Right cardiac atrium (tissue), 5 donors: Measurements from ENCODE around the gene SUSD6. TPM values are rescaled to one million over a fixed set of nuclear protein-coding genes. Genes with fewer than 3 reads are reported as not detected.

Experiments used
- ATAC-seq, 2 donors: fragments of 200-7000 bp; cut with Tn5 transposase; one replicate each; pipeline versions ENCODE4 v1.8.0 to v1.9.1; 2020; ENCODE audit warnings: moderate library complexity in 2 of 2, mild to moderate bottlenecking in 1 of 2
- DNase-seq, 3 donors: peaks; one replicate each; pipeline ENCODE4 v3.0.0-alpha.2; 2020
- H3K27ac ChIP-seq: one replicate; pipeline ENCODE4 v1.5.1; 2013; ENCODE audit warnings: mild to moderate bottlenecking, low read length, control low read depth, moderate library complexity
- H3K27me3 ChIP-seq: one replicate; pipeline ENCODE4 v1.6.1; 2013; ENCODE audit not compliant: control insufficient read depth, insufficient read depth
- H3K4me1 ChIP-seq: one replicate; pipeline ENCODE4 v1.6.1; 2013; ENCODE audit warnings: low read length; ENCODE audit not compliant: control insufficient read depth, insufficient read depth
- H3K4me3 ChIP-seq: one replicate; pipeline ENCODE4 v1.5.1; 2013; ENCODE audit warnings: low read length, control low read depth
- H3K9me3 ChIP-seq: one replicate; pipeline ENCODE4 v1.6.1; 2013; ENCODE audit warnings: low read length; ENCODE audit not compliant: control insufficient read depth
- WGBS: extraction: QIAGEN DNeasy Blood & Tissue Kit; methylation state at CpG from one replicate; pipeline ENCODE4 v1.1.7; 2013; 5-methylcytosine and 5-hydroxymethylcytosine counted together
- intact Hi-C, 4 donors: fragments of 100-400 bp; cut with DNase I; formaldehyde crosslinking; loops; one replicate each; pipeline versions ENCODE4 v1.11.0 to v1.14.0; 2022 to 2023
- polyA plus RNA-seq: library from polyadenylated mRNA; stranded (reverse); fragments of 200-250 nt; gene quantifications from one replicate; pipeline ENCODE4 v1.2.3, GENCODE V29; 2013
- total RNA-seq, 4 donors: library from RNA; stranded (reverse); fragmentation: NEBNext Ultra II Directional; extraction: Animal tissue kit (Norgen Biotek cat#: 25700); gene quantifications; one replicate each; pipeline ENCODE4 v1.2.1, GENCODE V29; 2021
- donor health status: healthy with polysubstance abuse.
- donor health status: DM: no; HTN: yes; CAD: no.
- donor health status: DM: no; HTN: no; CAD: no.
- donor health status: DM: no; HTN: yes; CAD: no; lungs with severe emphysema.
- donor health status: DM: yes; HTN: yes; CAD: no.

SUSD6 gene
- total and polyA plus RNA-seq, 5 donors: 9.1 to 25.9 (median 22.0) TPM

GRCh38 chr14:69620981-69621380 is 9.6 kb downstream of the SUSD6 start:
- Histone ChIP-seq H3K9me3 (no peaks in the 10 kb centered on the region), H3K27ac (no peak overlapping the region), H3K4me1 (peaks cover 16% of the 10 kb centered on the region), H3K27me3 (no peaks in the 10 kb centered on the region), H3K4me3 (no peak overlapping the region)
- intact Hi-C loops: no loop called here
- DNase-seq (no peak), ATAC-seq (no peak)
- WGBS: 92% methylated on average over 2 of the region's 2 CpGs

- peaks cover 12% of the 10 kb centered on the region for H3K4me1 ChIP-seq
- 91% methylated on average over 4 of the region's 4 CpGs for WGBS
Observed at GRCh38 chr14:69624136-69624535, 12.7 kb downstream of the SUSD6 start.

GRCh38 chr14:69625299-69626131 is 14.1 kb downstream of the SUSD6 start:
- DNase-seq: peak; percentile 56 to 80 (median 79)
- intact Hi-C loops: no loop called here
- Histone ChIP-seq H3K4me3 (no peak overlapping the region), H3K9me3 (no peaks in the 10 kb centered on the region), H3K4me1 (peaks cover 14% of the 10 kb centered on the region), H3K27ac (peak overlapping the region; percentile 46), H3K27me3 (no peaks in the 10 kb centered on the region)
- peak; percentile 84 to 94 for ATAC-seq
- WGBS: 41% methylated on average over 11 of the region's 11 CpGs

More at GRCh38 chr14:69624136-69624535, 12.7 kb downstream of the SUSD6 start:
- no peak for ATAC-seq
- Histone ChIP-seq H3K27ac (no peak overlapping the region), H3K9me3 (no peaks in the 10 kb centered on the region), H3K4me3 (no peak overlapping the region), H3K27me3 (no peaks in the 10 kb centered on the region)
- DNase-seq: no peak
- intact Hi-C loops: no loop called here

GRCh38 chr14:69626132-69626500 is 14.7 kb downstream of the SUSD6 start:
- H3K4me3 ChIP-seq: no peak overlapping the region
- H3K27ac ChIP-seq: no peak overlapping the region
- intact Hi-C loops: no loop called here
- ATAC-seq: no peak
- peaks cover 16% of the 10 kb centered on the region for H3K4me1 ChIP-seq
- DNase-seq: no peak
- 84% methylated on average over 5 of the region's 5 CpGs for whole genome bisulfite sequencing
- no peaks in the 10 kb centered on the region for H3K9me3 ChIP-seq
- no peaks in the 10 kb centered on the region for H3K27me3 ChIP-seq

- no peak for DNase-seq
- Histone ChIP-seq H3K9me3 (no peaks in the 10 kb centered on the region), H3K27me3 (no peaks in the 10 kb centered on the region), H3K4me1 (peaks cover 32% of the 10 kb centered on the region), H3K27ac (no peak overlapping the region), H3K4me3 (no peak overlapping the region)
- intact Hi-C loops: no loop called here
- ATAC-seq: no peak
- WGBS: 64% methylated on average over 9 of the region's 9 CpGs
Observed at GRCh38 chr14:69629225-69630127, 18.1 kb downstream of the SUSD6 start.

GRCh38 chr14:69630360-69630759 is 19.0 kb downstream of the SUSD6 start:
- no peak overlapping the region for H3K4me3 ChIP-seq
- peaks cover 32% of the 10 kb centered on the region for H3K4me1 ChIP-seq
- 59% methylated on average over 2 of the region's 2 CpGs for WGBS
- H3K9me3 ChIP-seq: no peaks in the 10 kb centered on the region
- DNase-seq: no peak
- no peaks in the 10 kb centered on the region for H3K27me3 ChIP-seq
- no peak for ATAC-seq
- intact Hi-C loops: no loop called here
- H3K27ac ChIP-seq: no peak overlapping the region

GRCh38 chr14:69631509-69631908 is 20.1 kb downstream of the SUSD6 start:
- Histone ChIP-seq H3K9me3 (no peaks in the 10 kb centered on the region), H3K27me3 (no peaks in the 10 kb centered on the region), H3K4me3 (no peak overlapping the region), H3K4me1 (peaks cover 33% of the 10 kb centered on the region), H3K27ac (no peak overlapping the region)
- WGBS: 69% methylated on average over 4 of the region's 4 CpGs
- DNase-seq (no peak), ATAC-seq (no peak)
- intact Hi-C loops: no loop called here

GRCh38 chr14:69632164-69632563 is 20.8 kb downstream of the SUSD6 start:
- no peaks in the 10 kb centered on the region for H3K9me3 ChIP-seq
- H3K27ac ChIP-seq: no peak overlapping the region
- intact Hi-C loops: no loop called here
- DNase-seq: peak in 1 of 3 donors; percentile 25
- H3K4me3 ChIP-seq: no peak overlapping the region
- no peaks in the 10 kb centered on the region for H3K27me3 ChIP-seq
- peaks cover 39% of the 10 kb centered on the region for H3K4me1 ChIP-seq
- ATAC-seq: peak in 1 of 2 donors; percentile 4
- 29% methylated on average over 4 of the region's 4 CpGs for WGBS

- Histone ChIP-seq H3K4me1 (peaks cover 44% of the 10 kb centered on the region), H3K4me3 (no peak overlapping the region), H3K27ac (no peak overlapping the region), H3K27me3 (no peaks in the 10 kb centered on the region), H3K9me3 (no peaks in the 10 kb centered on the region)
- no peak for ATAC-seq
- DNase-seq: no peak
- WGBS: 68% methylated on average over 6 of the region's 6 CpGs
- intact Hi-C loops: no loop called here
Observed at GRCh38 chr14:69632593-69633151, 21.3 kb downstream of the SUSD6 start.

- WGBS: 47% methylated on average over 4 of the region's 4 CpGs
- Histone ChIP-seq H3K4me1 (peaks cover 49% of the 10 kb centered on the region), H3K4me3 (no peak overlapping the region), H3K27ac (no peak overlapping the region), H3K9me3 (no peaks in the 10 kb centered on the region), H3K27me3 (no peaks in the 10 kb centered on the region)
- intact Hi-C loops: no loop called here
- ATAC-seq (no peak), DNase-seq (no peak)
Observed at GRCh38 chr14:69633238-69633637, 21.8 kb downstream of the SUSD6 start.
